Memory B cell (primary cell): Measurements from ENCODE around the gene ZNF276.

Experiments used
- ATAC-seq: fragments of 150-1000 bp; cut with Tn5 transposase; 2 replicates; pipeline ENCODE4 v1.10.0; 2021; ENCODE audit warnings: low read depth, mild to moderate bottlenecking, moderate library complexity
- DNase-seq, 2 donors: peaks; one replicate each; pipeline ENCODE4 v3.0.0; 2022; ENCODE audit warnings: low spot score in 2 of 2
- H3K27ac Mint-ChIP-seq: one replicate; pipeline ENCODE4 v1.8.0; 2022; ENCODE audit warnings: mild to moderate bottlenecking, moderate library complexity, mixed read lengths
- H3K27me3 Mint-ChIP-seq: one replicate; pipeline ENCODE4 v1.8.0; 2022; ENCODE audit warnings: mixed read lengths
- H3K36me3 Mint-ChIP-seq: one replicate; pipeline ENCODE4 v1.8.0; 2022; ENCODE audit warnings: mild to moderate bottlenecking, mixed read lengths
- H3K4me1 Mint-ChIP-seq: one replicate; pipeline ENCODE4 v1.8.0; 2022; ENCODE audit warnings: mixed read lengths
- H3K4me3 Mint-ChIP-seq: one replicate; pipeline ENCODE4 v1.8.0; 2022; ENCODE audit warnings: mild to moderate bottlenecking, moderate library complexity, mixed read lengths
- H3K9me3 Mint-ChIP-seq: one replicate; pipeline ENCODE4 v1.8.0; 2022; ENCODE audit warnings: mixed read lengths

ZNF276 gene

DNA sequence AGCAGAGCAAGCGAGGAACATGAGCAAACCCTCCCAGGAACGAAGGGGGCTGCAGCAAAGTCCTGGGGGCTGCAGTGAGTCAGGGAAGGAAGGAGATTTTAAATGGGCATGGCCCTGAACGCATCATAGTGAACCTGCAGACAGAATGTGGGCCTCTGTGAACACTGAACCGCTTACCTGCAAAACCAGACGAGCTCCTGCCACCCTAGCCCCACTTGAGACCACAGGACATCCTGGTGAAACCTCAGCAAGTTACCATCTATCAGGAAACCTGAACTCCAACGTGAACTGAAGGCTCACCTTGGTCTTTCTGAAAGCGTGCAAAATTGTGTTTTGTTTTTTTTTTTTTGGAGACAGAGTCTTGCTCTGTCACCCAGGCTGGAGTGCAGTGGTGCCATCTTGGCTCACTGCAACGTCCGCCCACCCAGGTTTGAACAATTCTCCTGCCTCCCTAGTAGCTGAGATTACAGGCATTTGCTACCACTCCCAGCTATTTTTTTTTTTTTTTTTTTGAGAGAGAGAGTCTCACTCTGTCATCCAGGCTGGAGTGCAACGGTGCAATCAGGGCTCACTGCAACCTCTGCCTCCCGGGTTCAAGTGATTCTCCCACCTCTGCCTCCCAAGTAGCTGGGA, 64.3 kb downstream of the ZNF276 start:
- no peak for ATAC-seq
- Mint-ChIP-seq H3K36me3 (no peaks in the 10 kb centered on the region), H3K27me3 (no peaks in the 10 kb centered on the region), H3K9me3 (no peaks in the 10 kb centered on the region), H3K4me3 (no peak overlapping the region), H3K27ac (no peak overlapping the region), H3K4me1 (no peaks in the 10 kb centered on the region)
- DNase-seq: no peak

DNA sequence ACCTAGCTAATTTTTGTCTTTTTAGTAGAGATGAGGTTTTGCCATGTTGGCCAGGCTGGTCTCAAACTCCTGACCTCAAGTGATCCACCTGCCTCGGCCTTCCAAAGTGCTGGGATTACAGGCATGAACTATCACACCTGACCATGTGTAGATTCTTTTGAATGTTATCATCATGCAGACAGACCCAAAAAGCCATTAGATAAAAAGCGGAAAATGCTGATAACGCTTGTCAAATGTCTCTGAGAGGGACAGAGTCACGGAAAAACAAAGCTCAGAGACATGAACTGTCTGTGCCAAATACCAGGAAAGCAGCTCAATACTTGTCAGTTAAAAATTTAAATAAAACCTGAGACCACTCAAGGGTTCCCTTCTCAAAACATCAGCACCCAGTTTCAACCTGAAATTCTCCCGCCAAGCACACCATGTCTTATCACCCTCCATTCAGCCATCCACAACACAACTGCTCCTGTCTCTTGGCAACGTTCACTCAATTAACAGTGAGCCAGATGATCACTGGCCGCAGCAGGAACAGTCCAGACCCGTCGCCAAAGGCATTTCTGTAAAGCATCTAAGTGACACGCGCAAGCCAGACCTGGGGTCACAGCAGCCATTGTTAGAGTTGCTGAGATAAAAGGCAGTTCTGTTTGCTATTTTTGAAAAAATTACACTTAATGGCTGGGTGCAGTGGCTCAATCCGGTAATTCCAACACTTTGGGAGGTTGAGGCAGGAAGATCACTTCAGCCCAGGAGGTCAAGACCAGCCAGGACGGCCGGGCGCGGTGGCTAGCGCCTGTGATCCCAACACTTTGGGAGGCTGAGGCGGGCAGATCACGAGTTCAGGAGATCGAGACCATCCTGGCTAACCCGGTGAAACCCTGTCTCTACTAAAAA, 65.4 kb downstream of the ZNF276 start:
- H3K27ac Mint-ChIP-seq: no peak overlapping the region
- H3K9me3 Mint-ChIP-seq: no peaks in the 10 kb centered on the region
- H3K27me3 Mint-ChIP-seq: no peaks in the 10 kb centered on the region
- H3K4me3 Mint-ChIP-seq: no peak overlapping the region
- no peaks in the 10 kb centered on the region for H3K4me1 Mint-ChIP-seq
- H3K36me3 Mint-ChIP-seq: no peaks in the 10 kb centered on the region
- no peak for ATAC-seq
- no peak for DNase-seq

DNA sequence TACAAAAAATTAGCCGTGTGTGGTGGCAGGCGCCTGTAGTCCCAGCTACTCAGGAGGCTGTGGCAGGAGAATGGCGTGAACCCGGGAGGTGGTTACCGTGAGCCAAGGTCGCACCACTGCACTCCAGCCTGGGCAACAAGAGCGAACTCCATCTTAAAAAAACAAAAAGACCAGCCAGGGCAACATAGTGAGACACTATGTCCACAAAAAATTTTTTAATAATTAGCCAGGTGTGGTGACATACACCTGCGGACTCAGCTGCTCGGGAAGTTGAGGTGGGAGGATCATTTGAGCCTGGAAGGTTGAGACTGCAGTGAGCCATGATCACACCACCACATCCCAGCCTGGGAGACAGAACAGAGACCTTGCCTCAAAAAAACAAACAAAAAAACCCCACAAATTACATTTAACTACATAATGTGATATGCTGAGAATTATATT, 66.0 kb downstream of the ZNF276 start:
- ATAC-seq (no peak), DNase-seq (no peak)
- Mint-ChIP-seq H3K27me3 (no peaks in the 10 kb centered on the region), H3K27ac (no peak overlapping the region), H3K36me3 (no peaks in the 10 kb centered on the region), H3K9me3 (no peaks in the 10 kb centered on the region), H3K4me1 (peaks cover under 1% of the 10 kb centered on the region), H3K4me3 (no peak overlapping the region)
